HG03439 (cell line): ENCODE data around the gene PAQR6.

Experiments used
- ATAC-seq: cut with Tn5 transposase; IDR thresholded peaks from one replicate; pipeline ENCODE4 v1.9.1; 2021; ENCODE audit warnings: mild to moderate bottlenecking, moderate library complexity; ENCODE audit not compliant: unreplicated experiment

The PAQR6 gene

GRCh38 chr1:156200044-156200443, 47.8 kb downstream of the PAQR6 start:
- no peak for ATAC-seq

GRCh38 chr1:156198831-156199349, 49.0 kb downstream of the PAQR6 start:
- no peak for ATAC-seq

GRCh38 chr1:156196445-156196844, 51.4 kb downstream of the PAQR6 start:
- ATAC-seq, result no peak

GRCh38 chr1:156195853-156196252, 52.0 kb downstream of the PAQR6 start:
- ATAC-seq, result no peak

GRCh38 chr1:156194300-156194652, 53.6 kb downstream of the PAQR6 start:
- peak; percentile 5 for ATAC-seq

GRCh38 chr1:156193488-156194299, 54.2 kb downstream of the PAQR6 start, which contains the start of gene SLC25A44:
TSS of gene SLC25A44 (plus strand) at chr1:156194104. CDS start at chr1:156199848, 5,744 bp downstream.
- ATAC-seq, result peak; percentile 94
